PC-9 (cell line): ENCODE measurements around the gene NOC4L.

Experiments
- EZH2 ChIP-seq: fragments of 200-600 bp; sonication (generic); IDR thresholded peaks from 2 replicates; pipeline ENCODE4 v1.8.0; 2017; ENCODE audit warnings: antibody characterized with exemption, low read depth
- TF ChIP-seq, protein P1 (sequence below): fragments of 200-600 bp; sonication (generic); conservative IDR thresholded peaks from 2 replicates; pipeline ENCODE4 v1.6.1; 2017; ENCODE audit warnings: mixed run types, antibody characterized with exemption, mild to moderate bottlenecking, moderate library complexity

GRCh38 chr12:132099739-132100138 lies 44.5 kb upstream of the NOC4L start:
- TF ChIP-seq, protein P1, sequence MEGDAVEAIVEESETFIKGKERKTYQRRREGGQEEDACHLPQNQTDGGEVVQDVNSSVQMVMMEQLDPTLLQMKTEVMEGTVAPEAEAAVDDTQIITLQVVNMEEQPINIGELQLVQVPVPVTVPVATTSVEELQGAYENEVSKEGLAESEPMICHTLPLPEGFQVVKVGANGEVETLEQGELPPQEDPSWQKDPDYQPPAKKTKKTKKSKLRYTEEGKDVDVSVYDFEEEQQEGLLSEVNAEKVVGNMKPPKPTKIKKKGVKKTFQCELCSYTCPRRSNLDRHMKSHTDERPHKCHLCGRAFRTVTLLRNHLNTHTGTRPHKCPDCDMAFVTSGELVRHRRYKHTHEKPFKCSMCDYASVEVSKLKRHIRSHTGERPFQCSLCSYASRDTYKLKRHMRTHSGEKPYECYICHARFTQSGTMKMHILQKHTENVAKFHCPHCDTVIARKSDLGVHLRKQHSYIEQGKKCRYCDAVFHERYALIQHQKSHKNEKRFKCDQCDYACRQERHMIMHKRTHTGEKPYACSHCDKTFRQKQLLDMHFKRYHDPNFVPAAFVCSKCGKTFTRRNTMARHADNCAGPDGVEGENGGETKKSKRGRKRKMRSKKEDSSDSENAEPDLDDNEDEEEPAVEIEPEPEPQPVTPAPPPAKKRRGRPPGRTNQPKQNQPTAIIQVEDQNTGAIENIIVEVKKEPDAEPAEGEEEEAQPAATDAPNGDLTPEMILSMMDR, result no peak
- no peak for TF ChIP-seq EZH2
